Fibroblast of mammary gland (primary cell): ENCODE data around the gene GALR2.

Experiments
- DNase-seq: peaks from one replicate; pipeline ENCODE4 v3.0.0-alpha.2; 2010; ENCODE audit warnings: low read depth
- H3K4me3 ChIP-seq: 2 replicates; pipeline ENCODE4 v1.5.1; 2011; ENCODE audit warnings: low read depth, mild to moderate bottlenecking, low read length, moderate library complexity; ENCODE audit not compliant: control insufficient read depth
- CTCF ChIP-seq: conservative IDR thresholded peaks from 2 replicates; pipeline ENCODE4 v1.5.1; 2011; ENCODE audit warnings: low read depth, low read length, inconsistent platforms; ENCODE audit not compliant: control insufficient read depth, insufficient read depth

GALR2 gene

DNA sequence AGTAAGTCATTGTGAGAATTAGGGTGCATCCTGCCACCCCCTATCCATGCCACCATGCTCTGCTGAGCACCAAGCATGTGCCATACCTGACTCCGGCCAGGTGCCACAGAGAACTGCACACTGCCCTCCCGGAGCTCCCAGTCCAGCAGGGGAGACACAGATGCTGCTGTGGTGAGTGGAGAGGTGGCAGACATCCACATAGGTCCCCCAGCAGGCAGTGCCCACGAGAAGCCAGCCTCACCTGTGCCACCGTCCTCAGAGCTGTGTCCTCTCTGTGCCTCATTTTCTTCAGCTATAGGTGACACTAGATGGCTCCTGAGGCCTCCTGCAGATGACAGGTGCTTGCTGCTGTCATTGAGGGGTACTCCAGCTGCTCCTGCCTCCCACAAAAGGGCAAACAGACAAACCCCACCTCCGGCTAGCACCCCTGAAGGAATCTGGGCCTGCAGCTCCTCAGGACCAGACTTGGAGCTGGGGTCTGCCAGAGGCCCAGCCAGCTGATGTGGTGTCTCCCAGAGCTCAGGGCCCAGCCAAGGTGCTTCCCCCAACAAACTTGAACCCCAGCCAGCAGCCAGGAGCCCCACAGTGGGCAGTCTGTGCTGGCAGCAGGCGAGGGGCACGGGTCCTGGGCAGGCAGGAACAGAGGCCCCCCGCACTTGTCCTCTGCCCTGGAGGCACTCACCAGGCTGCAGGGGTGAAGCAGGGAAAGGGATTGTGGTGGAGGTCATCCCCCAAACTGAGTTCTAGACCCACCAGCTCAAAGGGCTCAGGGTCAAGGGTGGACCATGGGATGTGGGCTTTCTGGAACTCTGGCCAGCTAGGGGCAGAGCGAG is 49.4 kb downstream of the GALR2 start:
- no peak for TF ChIP-seq CTCF
- no peak for DNase-seq

GRCh38 chr17:76124582-76125390 is 50.2 kb downstream of the GALR2 start:
- no peak overlapping the region for H3K4me3 ChIP-seq
- TF ChIP-seq CTCF: peak; percentile 32
- peak; percentile 14 for DNase-seq

More for the DNA sequence above, 49.4 kb downstream of the GALR2 start:
- H3K4me3 ChIP-seq: no peak overlapping the region

GRCh38 chr17:76125391-76125675 is 50.8 kb downstream of the GALR2 start:
- DNase-seq: no peak
- no peak for TF ChIP-seq CTCF
- no peak overlapping the region for H3K4me3 ChIP-seq

DNA sequence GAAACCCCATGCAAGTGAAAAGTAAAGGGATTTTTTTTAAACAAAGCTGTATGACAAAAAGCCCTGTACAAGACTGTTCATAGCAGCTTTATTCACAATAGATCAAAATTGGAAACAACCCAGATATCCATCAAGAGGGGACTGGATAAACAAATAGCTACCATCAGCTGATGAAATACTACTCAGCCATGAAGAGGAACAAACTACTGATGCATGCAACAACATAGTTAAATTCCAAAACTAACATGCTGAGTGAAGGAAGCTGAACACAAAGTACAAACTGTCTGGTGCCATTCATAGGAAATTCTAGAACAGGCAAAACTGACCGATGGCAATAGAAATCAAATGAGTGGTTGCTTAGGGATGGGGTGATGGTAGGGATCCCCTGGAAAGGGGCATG is 51.3 kb downstream of the GALR2 start:
- no peak for TF ChIP-seq CTCF
- H3K4me3 ChIP-seq: no peak overlapping the region
- DNase-seq: no peak
